Measurements from ENCODE around the gene MPDZ.

Gene MPDZ

GRCh38 chr9:13318027-13318426 is 38.5 kb upstream of the MPDZ start:
- no peak overlapping the region for H3K4me3 ChIP-seq (IDR thresholded peaks at IDR 0.05; ENCODE audit: insufficient read depth, low read depth, low read length)
- TF ChIP-seq CTCF (conservative IDR thresholded peaks at IDR 0.05; ENCODE audit: low read depth, low read length) = no peak

GRCh38 chr9:13296972-13297371 is 17.5 kb upstream of the MPDZ start:
- H3K79me2 ChIP-seq (ENCODE audit: insufficient read depth, low read depth) = no peaks in the 10 kb centered on the region

More at GRCh38 chr9:13318027-13318426, 38.5 kb upstream of the MPDZ start:
- H3K36me3 ChIP-seq (ENCODE audit: insufficient read depth) = no peaks in the 10 kb centered on the region
- no peaks in the 10 kb centered on the region for H4K20me1 ChIP-seq (ENCODE audit: insufficient read depth)
- no peaks in the 10 kb centered on the region for H3K4me1 ChIP-seq (ENCODE audit: low read depth, poor library complexity, severe bottlenecking)
- no peak overlapping the region for H3K4me2 ChIP-seq
- H3K9ac ChIP-seq = no peak overlapping the region
- no peaks in the 10 kb centered on the region for H3K79me2 ChIP-seq (ENCODE audit: insufficient read depth, low read depth)
- H3K27ac ChIP-seq = no peak overlapping the region
- no peaks in the 10 kb centered on the region for H3K27me3 ChIP-seq (ENCODE audit: insufficient read depth, low read depth)
- no peak overlapping the region for H2AFZ ChIP-seq (ENCODE audit: low read depth)

DNA sequence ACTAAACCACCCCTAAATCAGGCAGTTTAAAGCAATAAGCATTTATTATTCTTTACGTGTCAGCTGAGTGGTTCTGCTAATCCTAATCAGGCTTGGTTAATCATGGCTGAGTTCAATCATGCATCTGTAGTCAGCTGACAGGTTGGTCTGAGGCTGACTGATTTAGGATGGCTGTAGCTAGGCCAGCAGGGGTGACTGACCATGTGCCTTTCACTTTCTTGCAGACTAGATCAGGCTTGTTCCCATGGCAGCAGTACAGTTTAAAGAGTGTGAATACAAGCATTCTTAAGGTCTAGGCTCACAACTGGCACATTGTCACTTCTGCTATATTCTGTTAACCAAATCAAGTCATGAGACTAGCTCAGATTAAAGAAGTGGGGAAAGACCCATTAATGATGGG is 16.1 kb upstream of the MPDZ start:
- Histone ChIP-seq H3K79me2 (ENCODE audit: insufficient read depth, low read depth) (no peaks in the 10 kb centered on the region), H3K9ac (no peak overlapping the region), H3K36me3 (ENCODE audit: insufficient read depth) (no peaks in the 10 kb centered on the region), H3K27ac (no peak overlapping the region), H3K4me2 (no peak overlapping the region), H3K27me3 (ENCODE audit: insufficient read depth, low read depth) (no peaks in the 10 kb centered on the region), H3K4me1 (ENCODE audit: low read depth, poor library complexity, severe bottlenecking) (no peaks in the 10 kb centered on the region), H2AFZ (ENCODE audit: low read depth) (no peak overlapping the region), H4K20me1 (ENCODE audit: insufficient read depth) (no peaks in the 10 kb centered on the region), H3K4me3 (IDR thresholded peaks at IDR 0.05; ENCODE audit: insufficient read depth, low read depth, low read length) (no peak overlapping the region)
- TF ChIP-seq CTCF (conservative IDR thresholded peaks at IDR 0.05; ENCODE audit: low read depth, low read length) = no peak

More at GRCh38 chr9:13296972-13297371, 17.5 kb upstream of the MPDZ start:
- Histone ChIP-seq H3K27ac (no peak overlapping the region), H4K20me1 (ENCODE audit: insufficient read depth) (no peaks in the 10 kb centered on the region), H3K36me3 (ENCODE audit: insufficient read depth) (no peaks in the 10 kb centered on the region), H2AFZ (ENCODE audit: low read depth) (no peak overlapping the region), H3K4me3 (IDR thresholded peaks at IDR 0.05; ENCODE audit: insufficient read depth, low read depth, low read length) (no peak overlapping the region), H3K9ac (no peak overlapping the region), H3K27me3 (ENCODE audit: insufficient read depth, low read depth) (no peaks in the 10 kb centered on the region), H3K4me2 (no peak overlapping the region), H3K4me1 (ENCODE audit: low read depth, poor library complexity, severe bottlenecking) (no peaks in the 10 kb centered on the region)
- no peak for TF ChIP-seq CTCF (conservative IDR thresholded peaks at IDR 0.05; ENCODE audit: low read depth, low read length)

DNA sequence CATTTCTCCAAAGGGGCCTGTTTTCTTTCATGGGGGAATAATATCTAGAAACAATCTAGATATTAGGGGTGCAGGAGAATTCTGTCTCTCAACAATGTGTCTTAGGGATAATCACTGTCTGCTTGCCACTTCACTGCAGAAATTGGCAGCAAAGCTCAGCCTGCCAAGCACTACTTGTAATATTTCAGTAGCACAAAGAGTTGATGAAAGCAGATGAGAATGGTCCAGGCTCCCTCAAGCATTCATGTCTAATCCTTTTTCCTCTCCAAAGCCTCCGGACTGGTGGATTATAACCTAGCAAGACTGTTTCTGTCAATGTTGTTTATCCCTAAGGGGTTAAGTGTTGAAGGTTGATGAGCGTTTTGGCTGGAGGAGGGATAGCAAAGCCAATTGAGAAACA is 13.3 kb upstream of the MPDZ start:
- Histone ChIP-seq H4K20me1 (ENCODE audit: insufficient read depth) (no peaks in the 10 kb centered on the region), H3K79me2 (ENCODE audit: insufficient read depth, low read depth) (no peaks in the 10 kb centered on the region), H3K4me3 (IDR thresholded peaks at IDR 0.05; ENCODE audit: insufficient read depth, low read depth, low read length) (no peak overlapping the region), H3K27me3 (ENCODE audit: insufficient read depth, low read depth) (no peaks in the 10 kb centered on the region), H3K36me3 (ENCODE audit: insufficient read depth) (no peaks in the 10 kb centered on the region), H3K4me1 (ENCODE audit: low read depth, poor library complexity, severe bottlenecking) (no peaks in the 10 kb centered on the region), H3K9ac (no peak overlapping the region), H2AFZ (ENCODE audit: low read depth) (no peak overlapping the region), H3K4me2 (no peak overlapping the region), H3K27ac (no peak overlapping the region)
- no peak for TF ChIP-seq CTCF (conservative IDR thresholded peaks at IDR 0.05; ENCODE audit: low read depth, low read length)
